ENCODE results near the gene SFMBT2.

Gene SFMBT2

DNA sequence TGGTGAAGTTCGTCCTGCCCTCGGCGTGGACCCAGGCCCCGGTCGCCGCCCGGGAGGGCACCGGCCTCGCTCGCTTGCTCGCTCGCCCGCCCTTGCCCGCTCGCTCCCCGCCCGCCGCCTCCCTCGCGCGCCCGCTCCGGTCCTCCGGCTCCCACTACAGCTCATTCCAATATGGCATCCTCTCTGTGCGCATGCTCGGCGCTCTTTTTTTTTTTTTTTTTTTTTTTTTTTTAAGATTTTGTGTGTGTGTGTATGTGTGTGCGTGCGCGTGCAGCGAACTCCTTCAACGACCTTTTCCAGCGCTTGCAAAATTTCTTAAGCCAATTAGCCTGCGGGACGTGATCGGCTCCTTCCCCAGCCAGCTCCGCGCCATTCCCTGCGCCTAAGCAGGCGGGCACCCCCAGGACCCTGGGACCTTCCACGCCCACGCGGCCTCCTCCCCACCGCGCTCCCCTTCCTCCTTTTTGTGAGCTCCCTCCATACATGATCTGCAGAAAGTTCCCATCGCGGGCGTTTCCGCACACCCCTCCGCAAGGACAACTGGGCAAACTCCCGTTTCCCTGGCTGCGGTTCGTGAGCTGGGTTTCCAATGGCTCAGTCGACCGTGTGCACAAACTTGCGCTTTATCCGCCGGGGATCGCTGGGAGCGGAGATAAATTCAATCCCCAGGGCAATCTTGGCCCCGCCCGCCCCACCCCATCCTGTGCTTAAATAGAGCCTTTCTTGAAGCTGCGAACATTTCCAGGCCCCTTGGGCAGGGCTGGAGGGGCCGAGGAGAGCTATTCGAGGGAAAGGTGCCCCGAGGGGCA is at the start of gene SFMBT2:
TSS of gene SFMBT2 (minus strand) at position 173 of the 809 bp plus-strand sequence. CDS start 29,136 bp downstream, outside the sequence.
- in situ Hi-C loops (cut with HindIII; ENCODE audit: low sequenced_read_pairs), result no loop called here

- in situ Hi-C loops (cut with HindIII; ENCODE audit: low sequenced_read_pairs), result no loop called here
Observed at GRCh38 chr10:7460006-7460405, 49.2 kb upstream of the SFMBT2 start.

DNA sequence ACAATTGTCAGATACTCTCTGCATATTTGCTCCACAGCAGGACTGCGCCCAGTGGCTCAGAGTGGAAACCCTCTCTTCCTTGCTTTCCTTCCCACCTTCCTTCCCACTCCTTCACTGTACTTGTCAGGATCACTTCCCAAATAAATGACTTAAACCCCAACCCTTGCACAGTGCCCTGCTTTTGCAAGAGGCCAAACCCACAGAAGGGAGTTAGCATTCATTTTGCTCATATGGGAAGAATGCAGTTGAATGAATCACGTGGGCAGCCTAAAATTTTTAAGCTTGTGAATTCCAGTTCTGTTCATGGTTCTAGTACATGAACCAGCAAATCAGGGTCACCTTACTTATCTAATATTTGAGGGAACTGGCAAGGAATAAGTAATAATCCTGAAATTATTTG is 47.7 kb upstream of the SFMBT2 start:
- in situ Hi-C loops (cut with HindIII; ENCODE audit: low sequenced_read_pairs), result no loop called here

DNA sequence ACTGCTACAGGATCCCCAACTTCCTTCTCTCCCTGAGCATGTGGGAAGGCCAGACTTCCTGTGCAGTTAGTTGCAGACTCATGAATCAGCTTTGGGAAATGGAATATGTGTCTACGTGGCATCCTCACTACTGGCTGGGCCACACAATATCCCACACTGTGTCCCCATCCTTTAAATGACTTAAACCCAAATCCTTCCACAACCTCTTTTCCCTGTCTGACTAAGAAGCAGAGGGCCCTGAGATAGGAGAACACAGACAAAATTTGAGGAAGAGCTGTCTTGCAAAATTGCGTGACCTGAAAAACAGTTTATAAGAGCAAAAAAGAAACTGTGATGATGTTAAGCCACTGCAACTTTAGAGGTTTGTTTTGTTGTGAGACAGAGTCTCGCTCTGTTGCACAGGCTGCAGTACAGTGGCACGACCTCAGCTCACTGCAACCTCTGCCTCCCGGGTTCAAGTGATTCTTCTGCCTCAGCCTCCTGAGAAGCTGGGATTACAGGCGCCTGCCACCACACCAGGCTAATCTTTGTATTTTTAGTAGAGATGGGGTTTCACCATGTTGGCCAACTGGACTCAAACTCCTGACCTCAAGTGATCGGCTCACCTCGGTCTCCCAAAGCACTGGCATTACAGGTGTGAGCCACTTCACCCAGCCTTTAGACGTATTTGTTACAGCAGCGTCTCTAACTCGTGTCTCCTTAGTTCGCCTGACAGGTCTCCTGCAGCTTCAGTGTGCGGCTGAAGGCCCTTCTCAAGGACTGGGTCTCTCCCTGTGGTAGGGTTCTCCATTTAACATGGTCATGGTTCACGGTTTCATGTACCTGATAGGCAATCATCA is 46.9 kb upstream of the SFMBT2 start:
- in situ Hi-C loops (cut with HindIII; ENCODE audit: low sequenced_read_pairs), result no loop called here

GRCh38 chr10:7449063-7449695 is 38.3 kb upstream of the SFMBT2 start:
- in situ Hi-C loops (cut with HindIII; ENCODE audit: low sequenced_read_pairs), result no loop called here

DNA sequence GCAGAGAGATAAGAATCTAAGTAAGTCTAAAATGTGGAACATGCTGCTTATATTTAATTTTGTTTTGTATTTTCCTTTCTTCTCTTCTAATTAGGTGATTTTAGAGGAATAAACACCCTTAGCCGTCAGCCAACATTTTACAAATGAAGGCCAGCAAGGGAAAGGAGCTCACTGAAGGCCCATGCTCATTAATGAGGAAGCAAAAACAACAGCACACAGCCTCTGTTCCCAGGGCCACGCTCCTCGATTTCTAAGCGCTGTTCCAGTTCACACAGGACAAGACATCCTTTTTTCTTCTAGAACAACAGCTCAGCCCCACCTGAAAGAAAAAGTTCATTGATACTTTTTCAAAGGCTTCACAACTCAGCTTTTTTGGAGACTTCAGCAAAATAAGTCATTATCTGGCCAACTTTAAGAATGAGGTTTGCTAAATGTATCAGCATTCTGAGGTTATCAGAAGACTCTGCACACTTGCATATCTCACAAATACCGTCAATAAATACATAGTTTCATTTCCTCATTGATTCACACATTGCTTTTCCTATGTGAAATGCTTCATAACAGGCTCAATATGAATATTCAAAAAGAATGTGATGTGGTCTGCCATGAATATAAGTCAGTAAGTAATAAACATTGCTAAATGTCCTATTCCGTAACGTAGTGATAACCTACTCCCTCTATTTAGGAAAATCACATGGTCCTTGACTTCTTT is 34.8 kb upstream of the SFMBT2 start:
- in situ Hi-C loops (cut with HindIII; ENCODE audit: low sequenced_read_pairs), result no loop called here

- in situ Hi-C loops (cut with HindIII; ENCODE audit: low sequenced_read_pairs), result loop anchor here (5.0 kb wide), 1 partner anchor 48 kb away; no protein-coding TSS in a partner anchor
Observed at GRCh38 chr10:7444551-7445121, 33.8 kb upstream of the SFMBT2 start.

DNA sequence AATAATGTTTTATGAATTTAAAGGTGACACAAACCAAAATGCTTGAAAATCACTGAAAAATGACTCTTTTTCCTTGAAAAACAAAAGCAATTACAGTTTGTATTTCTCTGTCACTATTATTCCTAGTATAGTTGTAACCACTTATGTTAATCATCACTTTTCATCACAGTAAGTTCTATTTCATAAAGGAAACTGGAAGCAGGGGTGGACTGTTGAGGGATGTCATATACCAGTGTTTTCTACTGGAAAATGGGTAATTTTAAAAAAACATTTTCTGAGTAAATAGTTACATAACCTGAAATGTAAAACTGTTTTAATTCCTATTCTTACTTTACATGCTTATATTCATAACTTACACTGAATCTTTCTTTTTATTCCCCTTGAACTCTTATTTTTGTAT is 32.2 kb upstream of the SFMBT2 start:
- in situ Hi-C loops (cut with HindIII; ENCODE audit: low sequenced_read_pairs), result loop anchor here (5.0 kb wide), 1 partner anchor 49 kb away; no protein-coding TSS in a partner anchor

- in situ Hi-C loops (cut with HindIII; ENCODE audit: low sequenced_read_pairs), result loop anchor here (5.0 kb wide), 1 partner anchor 51 kb away; no protein-coding TSS in a partner anchor
Observed at GRCh38 chr10:7441403-7442147, 30.7 kb upstream of the SFMBT2 start.

- in situ Hi-C loops (cut with HindIII; ENCODE audit: low sequenced_read_pairs), result loop anchor here (5.0 kb wide), 1 partner anchor 53 kb away; no protein-coding TSS in a partner anchor
Observed at GRCh38 chr10:7439696-7440095, 28.9 kb upstream of the SFMBT2 start.

- in situ Hi-C loops (cut with HindIII; ENCODE audit: low sequenced_read_pairs), result no loop called here
Observed at GRCh38 chr10:7438196-7438986, 27.6 kb upstream of the SFMBT2 start.

DNA sequence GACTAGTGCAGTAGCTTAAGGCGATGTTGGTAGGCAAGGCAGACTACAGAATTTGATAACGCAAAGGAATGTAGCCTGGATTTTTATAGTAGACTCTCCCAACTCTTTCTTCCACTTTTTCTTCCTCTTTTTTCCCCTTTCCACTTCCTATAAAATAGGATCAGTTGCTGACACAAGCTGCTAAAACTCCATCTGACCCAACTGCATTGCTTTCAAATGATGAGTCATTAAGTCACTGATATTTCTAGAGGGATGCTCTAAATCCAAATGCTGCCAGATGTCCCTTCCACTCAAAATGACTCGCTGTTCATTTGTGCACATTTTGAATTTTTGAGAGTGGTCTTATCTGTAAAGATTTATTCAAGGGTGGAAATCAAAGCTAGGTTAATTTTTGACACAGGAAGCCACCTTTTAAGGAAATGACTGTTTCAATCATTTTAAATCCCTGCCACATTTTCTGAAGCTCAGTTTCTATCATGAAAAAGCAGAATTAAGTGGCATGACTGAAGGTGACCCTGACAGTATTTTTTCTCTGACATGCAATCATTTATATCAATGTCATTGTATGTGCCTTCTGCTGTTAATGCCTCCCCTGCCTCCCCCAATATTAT is 25.8 kb upstream of the SFMBT2 start:
- in situ Hi-C loops (cut with HindIII; ENCODE audit: low sequenced_read_pairs), result no loop called here

DNA sequence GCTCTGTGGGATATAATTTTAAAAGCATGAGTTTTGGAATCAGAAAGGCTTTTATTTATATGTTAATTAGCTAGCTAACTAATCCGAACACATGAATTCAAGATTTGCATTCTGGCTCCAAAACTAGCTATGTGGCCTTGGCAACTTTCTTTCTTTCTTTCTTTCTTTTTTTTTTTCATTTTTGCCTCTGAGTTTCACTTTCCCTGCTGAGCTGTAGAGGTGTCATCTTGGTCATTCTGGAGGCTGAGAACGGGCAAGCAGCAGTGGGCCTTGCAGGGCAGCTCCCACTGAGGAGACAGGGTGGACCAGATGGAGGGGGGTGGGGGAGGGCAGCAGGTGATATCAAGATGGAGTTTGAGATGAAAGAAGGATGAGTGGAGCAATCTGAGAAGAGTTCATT is 24.8 kb upstream of the SFMBT2 start:
- in situ Hi-C loops (cut with HindIII; ENCODE audit: low sequenced_read_pairs), result no loop called here

DNA sequence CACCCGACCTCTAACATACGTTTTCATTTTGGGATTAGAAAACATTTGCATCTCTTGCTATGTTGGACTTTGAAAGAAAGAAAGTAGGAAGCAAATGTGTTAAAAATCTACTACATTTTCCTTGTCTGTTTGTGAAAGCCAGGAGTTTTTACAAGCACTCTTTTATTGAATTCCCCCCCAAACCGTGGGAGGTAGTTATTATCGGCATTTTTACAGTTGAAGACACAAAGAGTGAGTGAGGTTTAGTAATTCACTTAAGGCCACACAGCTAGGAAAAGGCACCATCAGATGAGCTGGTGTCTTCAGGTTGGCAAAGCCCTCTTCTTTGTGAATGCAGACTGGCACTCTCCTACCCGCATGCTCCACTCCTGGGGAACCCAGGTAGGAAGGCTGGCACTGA is 23.5 kb upstream of the SFMBT2 start:
- in situ Hi-C loops (cut with HindIII; ENCODE audit: low sequenced_read_pairs), result no loop called here

DNA sequence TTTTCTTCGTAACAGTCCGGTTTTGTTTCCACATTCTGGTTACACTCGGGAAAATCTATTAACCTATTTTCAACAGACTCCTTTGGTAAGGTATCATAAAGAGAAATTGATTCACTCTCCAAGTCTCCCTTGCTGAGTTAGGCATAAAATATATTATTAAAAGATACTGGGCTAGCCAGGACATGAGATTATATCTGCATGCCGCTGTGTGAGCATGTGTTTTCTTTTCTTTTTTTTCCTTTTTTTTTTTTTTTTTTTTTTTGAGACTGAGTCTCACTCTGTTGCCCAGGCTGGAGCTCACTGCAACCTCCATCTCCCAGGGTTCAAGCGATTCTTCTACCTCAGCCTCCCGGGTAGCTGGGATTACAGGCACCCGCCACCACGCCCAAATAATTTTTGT is 23.0 kb upstream of the SFMBT2 start:
- in situ Hi-C loops (cut with HindIII; ENCODE audit: low sequenced_read_pairs), result no loop called here

DNA sequence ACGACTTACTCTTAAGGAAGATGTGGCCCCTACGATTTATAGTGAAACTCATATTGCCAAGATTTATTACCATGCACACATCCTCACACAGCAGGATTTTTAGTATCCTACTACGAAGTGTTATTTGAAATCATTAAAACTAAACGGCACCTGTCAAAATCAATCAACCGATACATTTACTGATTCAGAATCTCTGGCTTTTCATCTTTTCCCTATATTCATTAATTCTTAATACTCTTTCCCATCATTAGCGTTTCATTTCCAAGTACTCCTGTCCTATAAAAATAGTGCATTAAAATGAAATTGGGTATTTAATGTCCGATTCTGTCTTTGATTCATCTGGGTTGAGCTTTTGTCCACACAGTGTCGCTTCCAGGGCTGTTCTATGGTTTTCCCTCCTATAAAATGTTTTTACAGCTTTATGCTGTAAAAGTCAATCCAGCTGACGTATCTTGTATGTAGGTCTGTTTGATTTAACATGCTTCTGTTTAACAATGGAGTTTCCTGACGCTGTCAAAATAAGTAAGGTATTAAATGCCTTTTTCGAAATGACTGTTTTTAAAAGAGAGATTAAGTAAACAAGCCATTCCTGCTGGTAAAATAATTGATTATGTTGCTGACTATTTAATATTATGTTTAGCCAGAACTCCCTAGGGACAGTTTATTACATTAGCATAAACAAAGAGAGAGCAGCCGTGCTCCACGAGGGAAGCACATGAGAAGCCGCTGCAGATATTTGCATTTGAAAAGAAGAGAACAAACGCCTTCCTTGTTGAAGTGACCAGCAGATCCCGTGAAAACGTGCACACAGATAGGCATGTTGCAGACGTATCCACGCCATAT is 22.3 kb upstream of the SFMBT2 start:
- in situ Hi-C loops (cut with HindIII; ENCODE audit: low sequenced_read_pairs), result no loop called here

GRCh38 chr10:7428673-7429350 is 18.0 kb upstream of the SFMBT2 start:
- in situ Hi-C loops (cut with HindIII; ENCODE audit: low sequenced_read_pairs), result no loop called here

All from DLD1 (cell line).